Neural cell (in vitro differentiated cells): ENCODE results near the gene WDR20.

Experiments
- CTCF ChIP-seq: fragments of 450-650 bp; IDR thresholded peaks from 2 replicates; pipeline ENCODE4 v1.5.1; 2014; ENCODE audit warnings: antibody characterized with exemption, mild to moderate bottlenecking, moderate library complexity; ENCODE audit not compliant: poor library complexity, severe bottlenecking
- EP300 ChIP-seq: fragments of 450-650 bp; conservative IDR thresholded peaks from 2 replicates; pipeline ENCODE4 v1.6.1; 2014; ENCODE audit warnings: antibody characterized with exemption, mild to moderate bottlenecking, moderate library complexity; ENCODE audit not compliant: poor library complexity, severe bottlenecking
- EZH2 ChIP-seq: fragments of 200-600, 300-800 bp; shearing (Covaris generic), sonication (generic); IDR thresholded peaks from 2 replicates; pipeline ENCODE4 v1.6.1; 2014; ENCODE audit warnings: antibody characterized with exemption, low read length, borderline replicate concordance, mild to moderate bottlenecking; ENCODE audit not compliant: insufficient read depth, poor library complexity, severe bottlenecking
- MXI1 ChIP-seq: fragments of 450-650 bp; conservative IDR thresholded peaks from 2 replicates; pipeline ENCODE4 v1.6.1; 2014; ENCODE audit warnings: antibody characterized with exemption, mild to moderate bottlenecking; ENCODE audit not compliant: poor library complexity, severe bottlenecking
- POLR2AphosphoS5 ChIP-seq: IDR thresholded peaks from 2 replicates; pipeline ENCODE4 v1.6.1; 2012
- RAD21 ChIP-seq: fragments of 450-650 bp; conservative IDR thresholded peaks from 2 replicates; pipeline ENCODE4 v1.6.1; 2014; ENCODE audit warnings: antibody characterized with exemption, mild to moderate bottlenecking, moderate library complexity
- REST ChIP-seq: IDR thresholded peaks from 2 replicates; pipeline ENCODE4 v1.6.1; 2012; ENCODE audit warnings: borderline replicate concordance
- SMC3 ChIP-seq: fragments of 450-650 bp; conservative IDR thresholded peaks from 2 replicates; pipeline ENCODE4 v1.6.1; 2014; ENCODE audit warnings: antibody characterized with exemption, mild to moderate bottlenecking, moderate library complexity; ENCODE audit not compliant: poor library complexity
- TAF1 ChIP-seq: IDR thresholded peaks from 2 replicates; pipeline ENCODE4 v1.6.1; 2012; ENCODE audit warnings: low read depth

- TF ChIP-seq EP300 (no peak), CTCF (no peak), EZH2 (no peak), RAD21 (no peak), REST (no peak), POLR2AphosphoS5 (no peak), SMC3 (no peak), MXI1 (no peak), TAF1 (no peak)
These were observed 73.8 kb downstream of the WDR20 start for GRCh38 chr14:102213470-102213869.
